Panc1 (cell line): ENCODE measurements around the gene HK1. TPM values are rescaled to one million over a fixed set of nuclear protein-coding genes. Genes with fewer than 3 reads are reported as not detected.

Experiments
- ATAC-seq: fragments of 200-7000 bp; cut with Tn5 transposase; 2 replicates; pipeline ENCODE4 v1.9.1; 2020; ENCODE audit warnings: mild to moderate bottlenecking, moderate library complexity
- BruUV-seq: library from RNA; stranded (reverse); fragments of 400-500 nt; replicated peaks from 2 replicates; lab custom pipeline; 2021; lab: Mats Ljungman, UMichigan
- CTCF ChIA-PET: fragments of 300-600 bp; sonication (Branson Sonifier 250); formaldehyde crosslinking; loops from one replicate; lab custom pipeline; 2022; ENCODE audit warnings: antibody characterized with exemption; lab: Charles Lee
- POLR2A ChIA-PET: fragments of 300-600 bp; sonication (Branson Sonifier 250); formaldehyde crosslinking; loops from one replicate; lab custom pipeline; 2022; ENCODE audit warnings: antibody characterized with exemption; lab: Charles Lee
- DNase-seq: peaks from one replicate; pipeline ENCODE4 v3.0.0-alpha.2; 2010; ENCODE audit warnings: low read depth, low spot score
- H3K27ac ChIP-seq: 2 replicates; pipeline ENCODE4 v1.5.1; 2011; ENCODE audit warnings: mild to moderate bottlenecking, low read length, inconsistent platforms
- H3K27me3 ChIP-seq: fragments of 200-500 bp; sonication (Bioruptor generic); 2 replicates; pipeline ENCODE4 v1.6.0; 2014; ENCODE audit warnings: low read length, inconsistent platforms; ENCODE audit not compliant: control insufficient read depth, insufficient read depth
- H3K36me3 ChIP-seq: fragments of 200-500 bp; sonication (Bioruptor generic); 2 replicates; pipeline ENCODE4 v1.5.1; 2014; ENCODE audit warnings: inconsistent platforms, mild to moderate bottlenecking, low read length, moderate library complexity; ENCODE audit not compliant: control insufficient read depth, insufficient read depth
- H3K4me1 ChIP-seq: 2 replicates; pipeline ENCODE4 v1.5.1; 2011; ENCODE audit warnings: inconsistent platforms, mild to moderate bottlenecking, low read length, moderate library complexity; ENCODE audit not compliant: control insufficient read depth, insufficient read depth
- H3K4me3 ChIP-seq, 2 experiments: 2 replicates each; pipeline ENCODE4 v1.5.1; 2011 to 2012; ENCODE audit warnings: low read depth in 2 of 2, low read length in 2 of 2, mild to moderate bottlenecking in 2 of 2, inconsistent platforms in 1 of 2, moderate library complexity in 1 of 2
- H3K9me3 ChIP-seq: fragments of 200-500 bp; sonication (Bioruptor generic); 2 replicates; pipeline ENCODE4 v1.5.1; 2014; ENCODE audit warnings: low read depth, mild to moderate bottlenecking, inconsistent platforms, low read length, moderate library complexity; ENCODE audit not compliant: control insufficient read depth, insufficient read depth
- CTCF ChIP-seq: fragments of 450-650 bp; IDR thresholded peaks from 2 replicates; pipeline ENCODE4 v1.5.1; 2017; ENCODE audit warnings: mild to moderate bottlenecking
- POLR2AphosphoS5 ChIP-seq: IDR thresholded peaks from 2 replicates; pipeline ENCODE4 v1.6.1; 2012; ENCODE audit warnings: mild to moderate bottlenecking, low read depth, low read length, moderate library complexity
- REST ChIP-seq, 2 experiments: IDR thresholded peaks; 2 replicates each; pipeline ENCODE4 v1.6.1; 2011 to 2012; ENCODE audit warnings: low read depth in 2 of 2, control low read depth in 1 of 2, low read length in 1 of 2, mild to moderate bottlenecking in 1 of 2, moderate library complexity in 1 of 2; ENCODE audit not compliant: insufficient read depth in 1 of 2
- SIN3A ChIP-seq: IDR thresholded peaks from 2 replicates; pipeline ENCODE4 v1.6.1; 2012; ENCODE audit warnings: low read depth, mild to moderate bottlenecking, low read length, moderate library complexity, borderline replicate concordance; ENCODE audit not compliant: insufficient read depth
- TCF7L2 ChIP-seq: IDR thresholded peaks from 2 replicates; pipeline ENCODE4 v1.6.1; 2011; ENCODE audit warnings: mild to moderate bottlenecking, low read depth, low read length, inconsistent platforms
- in situ Hi-C: cut with HindIII; loops from 2 replicates; pipeline ENCODE4 v1.10.0; 2016; ENCODE audit warnings: low sequenced_read_pairs, low pct_unique_long_range_greater_than_20kb
- intact Hi-C: fragments of 100-400 bp; cut with micrococcal nuclease; formaldehyde crosslinking; loops from one replicate; pipeline ENCODE4 v1.10.0; 2022; ENCODE audit not compliant: unreplicated experiment
- total RNA-seq: library from RNA; stranded (reverse); gene quantifications from one replicate; pipeline ENCODE4 v1.2.1, GENCODE V29; 2021; ENCODE audit not compliant: unreplicated experiment

Gene HK1
- total RNA-seq, 1 experiment from 2014 or later = 74.4 TPM

- Histone ChIP-seq H3K36me3 (no peaks in the 10 kb centered on the region), H3K4me1 (peaks cover 17% of the 10 kb centered on the region; the same call in 1 of the 2 replicates), H3K27me3 (no peaks in the 10 kb centered on the region), H3K27ac (no peak overlapping the region), H3K9me3 (no peaks in the 10 kb centered on the region), H3K4me3 (no peak overlapping the region)
- no peak for DNase-seq
- ATAC-seq = no peak
- in situ Hi-C loops (no loop called here), intact Hi-C loops (loop anchor here (5.0 kb wide), 1 partner anchor 233 kb away; no protein-coding TSS in a partner anchor)
- CTCF ChIA-PET = no interaction called here
- TF ChIP-seq CTCF = no peak
- no peak for TF ChIP-seq SIN3A
- TF ChIP-seq POLR2AphosphoS5 = no peak
- no peak for TF ChIP-seq TCF7L2
- no peak for TF ChIP-seq REST (IDR thresholded peaks at IDR 0.05; ENCODE audit: insufficient read depth in 1 of 2, low read depth in 2 of 2, low read length in 1 of 2)
- POLR2A ChIA-PET = no interaction called here
- BruUV-seq = no TSS peak
Measured at GRCh38 chr10:69404786-69405185, 126.5 kb downstream of the HK1 start.

- no TSS peak for BruUV-seq
Measured at GRCh38 chr10:69405221-69405620, 126.9 kb downstream of the HK1 start.

More at GRCh38 chr10:69405221-69405620, 126.9 kb downstream of the HK1 start:
- intact Hi-C loops (loop anchor here (5.0 kb wide), 1 partner anchor 232 kb away; no protein-coding TSS in a partner anchor), in situ Hi-C loops (no loop called here)
- TF ChIP-seq CTCF (no peak), POLR2AphosphoS5 (no peak), TCF7L2 (no peak), REST (IDR thresholded peaks at IDR 0.05; ENCODE audit: insufficient read depth in 1 of 2, low read depth in 2 of 2, low read length in 1 of 2) (no peak), SIN3A (no peak)
- ATAC-seq = no peak
- Histone ChIP-seq H3K4me1 (peaks cover 17% of the 10 kb centered on the region; the same call in 1 of the 2 replicates), H3K4me3 (no peak overlapping the region), H3K36me3 (no peaks in the 10 kb centered on the region), H3K27me3 (no peaks in the 10 kb centered on the region), H3K27ac (no peak overlapping the region), H3K9me3 (no peaks in the 10 kb centered on the region)
- no peak for DNase-seq
- POLR2A ChIA-PET = no interaction called here
- CTCF ChIA-PET = no interaction called here
